Coronary artery (tissue), 2 donors: Measurements from ENCODE around the gene SDF2.
A peak's percentile ranks its signal among the peaks of the same experiment; 100 is the strongest.

ENCODE experiments used
- DNase-seq: peaks from one replicate; pipeline ENCODE4 v3.0.0-alpha.2; 2017; ENCODE audit warnings: low spot score
- H3K27ac ChIP-seq, 2 donors: fragments of 200-600 bp; sonication (generic); one replicate each; pipeline ENCODE4 v1.5.1; 2016 to 2019
- H3K4me3 ChIP-seq: fragments of 200-600 bp; sonication (generic); 2 replicates; pipeline ENCODE4 v1.5.1; 2016; ENCODE audit warnings: mild to moderate bottlenecking, moderate library complexity
- TF ChIP-seq, protein P1 (sequence below): fragments of 200-600 bp; sonication (generic); IDR thresholded peaks from one replicate; pipeline ENCODE4 v1.5.1; 2019; ENCODE audit warnings: antibody characterized with exemption

Gene SDF2

GRCh38 chr17:28599311-28600184 is 62.2 kb downstream of the SDF2 start:
- DNase-seq: peak; percentile 85
- H3K27ac ChIP-seq: peak overlapping the region; percentile 90 to 92
- peak overlapping the region; percentile 73 for H3K4me3 ChIP-seq
- TF ChIP-seq, protein P1, sequence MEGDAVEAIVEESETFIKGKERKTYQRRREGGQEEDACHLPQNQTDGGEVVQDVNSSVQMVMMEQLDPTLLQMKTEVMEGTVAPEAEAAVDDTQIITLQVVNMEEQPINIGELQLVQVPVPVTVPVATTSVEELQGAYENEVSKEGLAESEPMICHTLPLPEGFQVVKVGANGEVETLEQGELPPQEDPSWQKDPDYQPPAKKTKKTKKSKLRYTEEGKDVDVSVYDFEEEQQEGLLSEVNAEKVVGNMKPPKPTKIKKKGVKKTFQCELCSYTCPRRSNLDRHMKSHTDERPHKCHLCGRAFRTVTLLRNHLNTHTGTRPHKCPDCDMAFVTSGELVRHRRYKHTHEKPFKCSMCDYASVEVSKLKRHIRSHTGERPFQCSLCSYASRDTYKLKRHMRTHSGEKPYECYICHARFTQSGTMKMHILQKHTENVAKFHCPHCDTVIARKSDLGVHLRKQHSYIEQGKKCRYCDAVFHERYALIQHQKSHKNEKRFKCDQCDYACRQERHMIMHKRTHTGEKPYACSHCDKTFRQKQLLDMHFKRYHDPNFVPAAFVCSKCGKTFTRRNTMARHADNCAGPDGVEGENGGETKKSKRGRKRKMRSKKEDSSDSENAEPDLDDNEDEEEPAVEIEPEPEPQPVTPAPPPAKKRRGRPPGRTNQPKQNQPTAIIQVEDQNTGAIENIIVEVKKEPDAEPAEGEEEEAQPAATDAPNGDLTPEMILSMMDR: no peak

DNA sequence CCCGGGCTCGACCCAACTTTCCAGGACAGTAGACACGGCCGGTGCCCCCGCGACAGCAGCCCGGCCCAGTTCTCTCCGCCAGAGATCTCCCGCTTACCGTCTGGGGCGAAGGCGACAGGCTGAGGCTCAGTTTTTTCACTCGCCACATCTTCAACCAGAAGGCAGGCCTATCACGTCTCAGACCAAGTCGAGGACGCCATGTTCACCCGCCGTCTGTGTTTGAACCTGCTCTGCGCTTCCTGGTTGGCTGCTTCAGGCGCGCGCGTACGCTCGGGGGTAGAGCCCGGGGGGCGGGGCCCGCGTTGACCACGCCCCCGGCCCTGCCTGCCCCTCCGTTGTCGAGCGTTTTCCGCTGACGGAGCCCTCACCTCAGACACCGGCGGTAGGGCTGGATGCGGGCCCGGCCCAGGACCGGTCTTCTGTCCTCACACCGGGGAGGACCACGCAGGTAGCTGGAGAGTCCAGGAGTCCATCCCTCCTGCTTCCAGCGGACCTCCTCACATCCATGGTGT is 62.9 kb downstream of the SDF2 start, which contains the start of gene SPAG5:
Gene SPAG5 (minus strand): TSS at position 227 of the 512 bp plus-strand sequence. CDS start 79 bp downstream, at position 148.
- H3K27ac ChIP-seq: peak within 1 kb of the TSS; percentile 90 to 92
- TF ChIP-seq, protein P1: no peak
- peak within 1 kb of the TSS; percentile 73 for H3K4me3 ChIP-seq
- DNase-seq: peak; percentile 94

DNA sequence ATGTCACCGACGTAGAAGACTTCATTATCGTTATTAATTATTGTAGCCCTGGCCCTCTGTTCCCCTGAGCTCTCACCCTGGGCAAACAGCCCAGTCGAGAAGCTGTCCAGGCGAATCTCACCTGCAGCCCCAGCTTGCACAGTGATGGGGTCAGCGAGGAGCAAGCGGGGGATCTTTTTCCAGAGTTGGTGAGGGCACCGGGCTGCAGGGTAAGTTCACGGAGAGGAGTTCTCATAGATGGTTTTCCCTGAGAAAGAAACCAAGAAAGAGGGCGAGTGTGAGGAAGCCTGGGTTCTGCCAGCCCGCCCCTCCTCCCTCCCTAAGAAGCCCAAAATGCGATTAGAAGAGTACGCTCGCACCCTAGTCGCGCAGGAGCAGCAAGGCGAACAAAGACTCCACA is 63.3 kb downstream of the SDF2 start:
- DNase-seq: peak; percentile 62
- Histone ChIP-seq H3K4me3 (peak overlapping the region; percentile 73), H3K27ac (peak overlapping the region; percentile 90 to 92)
- TF ChIP-seq, protein P1: no peak
